ENCODE results near the gene GRAMD1B. TPM values are rescaled to one million over a fixed set of nuclear protein-coding genes. Genes with fewer than 3 reads are reported as not detected.
A peak's percentile ranks its signal among the peaks of the same experiment; 100 is the strongest.

GRAMD1B gene
- total and polyA plus RNA-seq, 5 donors from 2014 or later, result 1.7 to 10.8 (median 5.3) TPM

DNA sequence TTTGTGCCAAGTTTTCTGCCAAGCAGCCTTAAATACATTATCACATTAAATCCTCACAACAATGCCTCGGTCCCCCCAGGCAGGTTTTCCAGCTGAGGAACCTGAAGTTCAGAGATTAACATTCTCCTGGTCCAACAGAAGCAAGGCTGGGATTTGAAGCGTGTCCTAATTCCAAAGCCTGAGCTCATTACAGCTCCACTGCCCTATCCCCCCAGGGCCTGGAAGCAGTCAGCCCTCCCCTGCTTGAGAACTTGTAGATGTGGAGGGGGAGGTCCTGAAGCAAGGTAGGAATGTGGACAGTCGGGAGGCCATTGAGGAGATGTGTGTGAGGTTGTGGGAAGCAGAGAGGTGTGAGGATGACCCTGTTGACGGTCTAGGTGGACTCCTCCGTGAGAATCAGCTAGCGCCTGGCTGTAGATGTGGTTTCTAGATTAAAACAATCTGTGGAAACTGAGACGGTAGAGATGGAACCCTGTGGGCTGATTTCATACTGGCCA lies 8.1 kb downstream of the GRAMD1B start:
- peaks cover 6% of the 10 kb centered on the region for H3K36me3 Mint-ChIP-seq
- ATAC-seq (ENCODE audit: low read depth in 2 of 2) (no peak), DNase-seq (no peak)
- H3K9me3 Mint-ChIP-seq, result peaks cover 0 to 2% (median 0%) of the 10 kb centered on the region in 7 donors
- no peaks in the 10 kb centered on the region for H3K36me3 ChIP-seq (ENCODE audit: control insufficient read depth, insufficient read depth, low read length)
- peak overlapping the region in 1 of 4 donors; percentile 69 for H3K4me3 Mint-ChIP-seq
- H3K9me3 ChIP-seq (ENCODE audit: control insufficient read depth in 2 of 2, low read length in 2 of 2), result no peaks in the 10 kb centered on the region
- peaks cover 4 to 17% (median 9%) of the 10 kb centered on the region in 4 donors for H3K4me1 Mint-ChIP-seq
- H3K4me3 ChIP-seq (ENCODE audit: low read depth, low read length), result no peak overlapping the region
- no peaks in the 10 kb centered on the region for H3K4me1 ChIP-seq (ENCODE audit: control insufficient read depth, insufficient read depth, low read length, poor library complexity, severe bottlenecking)
- peak overlapping the region in 1 of 3 donors; percentile 12 for H3K27ac Mint-ChIP-seq
- no peaks in the 10 kb centered on the region for H3K27me3 Mint-ChIP-seq
- no peaks in the 10 kb centered on the region for H3K27me3 ChIP-seq (ENCODE audit: control insufficient read depth, insufficient read depth, low read length)
- no peak overlapping the region for H3K27ac ChIP-seq (ENCODE audit: insufficient read depth, low read length, poor library complexity, severe bottlenecking)

DNA sequence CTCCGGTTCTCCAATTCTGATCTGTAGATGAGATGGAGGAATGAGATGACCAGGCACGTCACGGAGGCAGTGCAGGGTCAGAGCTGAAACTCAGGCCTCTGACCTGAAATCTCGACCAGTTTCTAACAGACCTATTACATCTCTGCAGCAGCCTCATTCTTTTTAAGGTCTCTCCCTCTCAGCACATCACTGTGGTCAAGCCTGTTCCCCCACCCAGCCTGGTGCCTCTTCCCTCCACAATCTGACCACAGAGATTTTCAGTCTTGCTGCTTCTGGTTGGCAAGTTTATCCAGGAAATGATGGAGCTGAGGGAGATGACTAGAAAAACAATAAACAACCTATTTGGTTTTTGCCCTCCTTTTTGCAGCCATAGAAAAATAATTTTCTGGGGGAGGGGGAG lies 9.5 kb downstream of the GRAMD1B start:
- no peaks in the 10 kb centered on the region for H3K36me3 ChIP-seq (ENCODE audit: control insufficient read depth, insufficient read depth, low read length)
- H3K4me1 ChIP-seq (ENCODE audit: control insufficient read depth, insufficient read depth, low read length, poor library complexity, severe bottlenecking), result no peaks in the 10 kb centered on the region
- Mint-ChIP-seq H3K27me3 (no peaks in the 10 kb centered on the region), H3K4me3 (no peak overlapping the region), H3K9me3 (peaks cover 0 to 2% (median 0%) of the 10 kb centered on the region in 7 donors), H3K4me1 (peaks cover 4 to 12% (median 9%) of the 10 kb centered on the region in 4 donors), H3K27ac (no peak overlapping the region), H3K36me3 (peaks cover 6% of the 10 kb centered on the region)
- H3K27ac ChIP-seq (ENCODE audit: insufficient read depth, low read length, poor library complexity, severe bottlenecking), result no peak overlapping the region
- ATAC-seq (ENCODE audit: low read depth in 2 of 2) (no peak), DNase-seq (no peak)
- H3K9me3 ChIP-seq (ENCODE audit: control insufficient read depth in 2 of 2, low read length in 2 of 2), result no peaks in the 10 kb centered on the region
- no peaks in the 10 kb centered on the region for H3K27me3 ChIP-seq (ENCODE audit: control insufficient read depth, insufficient read depth, low read length)
- H3K4me3 ChIP-seq (ENCODE audit: low read depth, low read length), result no peak overlapping the region

DNA sequence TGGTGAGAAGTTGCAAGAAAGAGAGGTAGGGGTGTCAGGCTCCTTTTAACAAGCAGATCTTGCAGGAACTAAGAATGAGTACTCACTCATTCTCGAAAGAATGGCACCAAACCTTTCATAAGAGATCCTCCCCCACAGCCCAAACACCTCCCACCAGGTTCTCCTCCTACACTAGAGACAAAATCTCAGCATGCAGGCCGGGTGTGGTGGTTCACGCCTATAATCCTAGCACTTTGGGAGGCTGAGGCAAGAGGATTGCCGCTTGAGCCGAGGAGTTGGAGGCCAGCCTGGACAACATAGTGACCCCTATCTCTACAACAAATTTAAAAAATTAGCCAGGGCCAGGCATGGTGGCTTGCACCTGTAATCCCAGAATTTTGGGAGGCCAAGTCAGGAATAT lies 11.1 kb downstream of the GRAMD1B start:
- DNase-seq (no peak), ATAC-seq (ENCODE audit: low read depth in 2 of 2) (no peak)
- H3K4me1 ChIP-seq (ENCODE audit: control insufficient read depth, insufficient read depth, low read length, poor library complexity, severe bottlenecking), result no peaks in the 10 kb centered on the region
- Mint-ChIP-seq H3K27me3 (no peaks in the 10 kb centered on the region), H3K4me3 (no peak overlapping the region), H3K4me1 (peaks cover 4 to 12% (median 9%) of the 10 kb centered on the region in 4 donors), H3K9me3 (peaks cover 0 to 2% (median 0%) of the 10 kb centered on the region in 7 donors), H3K36me3 (peaks cover 4% of the 10 kb centered on the region), H3K27ac (no peak overlapping the region)
- H3K27me3 ChIP-seq (ENCODE audit: control insufficient read depth, insufficient read depth, low read length), result no peaks in the 10 kb centered on the region
- no peaks in the 10 kb centered on the region for H3K36me3 ChIP-seq (ENCODE audit: control insufficient read depth, insufficient read depth, low read length)
- H3K27ac ChIP-seq (ENCODE audit: insufficient read depth, low read length, poor library complexity, severe bottlenecking), result no peak overlapping the region
- H3K9me3 ChIP-seq (ENCODE audit: control insufficient read depth in 2 of 2, low read length in 2 of 2), result no peaks in the 10 kb centered on the region
- H3K4me3 ChIP-seq (ENCODE audit: low read depth, low read length), result no peak overlapping the region

DNA sequence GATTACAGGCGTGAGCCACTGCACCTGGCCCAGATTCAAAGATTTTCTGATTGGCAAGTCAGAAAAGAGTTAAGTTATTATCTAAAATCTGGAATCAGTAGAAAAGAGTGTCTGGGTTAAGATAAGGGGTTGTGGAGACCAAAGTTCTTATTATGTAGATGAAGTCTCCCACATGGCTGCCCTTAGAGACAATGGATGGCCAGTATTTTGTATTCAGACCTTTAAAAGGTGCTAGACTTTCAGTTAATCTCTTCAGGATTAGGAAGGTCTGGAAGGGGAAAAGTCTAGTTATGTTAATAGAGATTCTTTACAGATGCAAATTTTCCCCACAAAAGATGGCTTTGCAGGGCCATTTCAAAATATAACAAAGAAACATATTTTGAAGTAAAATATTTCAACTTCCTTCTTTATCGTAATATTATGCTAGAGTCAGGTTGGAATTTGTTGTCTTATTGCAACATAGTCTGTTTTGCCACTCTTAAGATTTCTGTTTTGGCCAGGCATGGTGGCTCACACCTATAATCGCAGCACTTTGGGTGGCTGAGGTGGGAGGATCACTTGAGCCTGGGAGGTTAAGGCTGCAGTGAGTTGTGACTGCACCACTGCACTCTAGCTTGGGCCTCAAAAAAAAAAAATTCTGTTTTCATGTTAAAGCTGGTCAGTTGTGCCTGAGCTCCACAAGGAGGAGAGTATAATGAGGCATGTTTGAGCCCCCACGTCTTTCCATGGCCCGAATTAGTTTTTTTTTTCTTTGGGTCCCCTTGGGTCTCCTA lies 14.0 kb downstream of the GRAMD1B start:
- no peaks in the 10 kb centered on the region for H3K27me3 ChIP-seq (ENCODE audit: control insufficient read depth, insufficient read depth, low read length)
- H3K27ac ChIP-seq (ENCODE audit: insufficient read depth, low read length, poor library complexity, severe bottlenecking), result no peak overlapping the region
- no peaks in the 10 kb centered on the region for H3K9me3 ChIP-seq (ENCODE audit: control insufficient read depth in 2 of 2, low read length in 2 of 2)
- Mint-ChIP-seq H3K4me1 (peaks cover 0 to 11% (median under 1%) of the 10 kb centered on the region in 4 donors), H3K27me3 (no peaks in the 10 kb centered on the region), H3K9me3 (peaks cover 0 to 1% (median 0%) of the 10 kb centered on the region in 7 donors), H3K4me3 (no peak overlapping the region), H3K27ac (peak overlapping the region in 1 of 3 donors; percentile 20), H3K36me3 (no peaks in the 10 kb centered on the region)
- no peaks in the 10 kb centered on the region for H3K4me1 ChIP-seq (ENCODE audit: control insufficient read depth, insufficient read depth, low read length, poor library complexity, severe bottlenecking)
- H3K4me3 ChIP-seq (ENCODE audit: low read depth, low read length), result no peak overlapping the region
- H3K36me3 ChIP-seq (ENCODE audit: control insufficient read depth, insufficient read depth, low read length), result no peaks in the 10 kb centered on the region
- ATAC-seq (ENCODE audit: low read depth in 2 of 2) (no peak), DNase-seq (no peak)

DNA sequence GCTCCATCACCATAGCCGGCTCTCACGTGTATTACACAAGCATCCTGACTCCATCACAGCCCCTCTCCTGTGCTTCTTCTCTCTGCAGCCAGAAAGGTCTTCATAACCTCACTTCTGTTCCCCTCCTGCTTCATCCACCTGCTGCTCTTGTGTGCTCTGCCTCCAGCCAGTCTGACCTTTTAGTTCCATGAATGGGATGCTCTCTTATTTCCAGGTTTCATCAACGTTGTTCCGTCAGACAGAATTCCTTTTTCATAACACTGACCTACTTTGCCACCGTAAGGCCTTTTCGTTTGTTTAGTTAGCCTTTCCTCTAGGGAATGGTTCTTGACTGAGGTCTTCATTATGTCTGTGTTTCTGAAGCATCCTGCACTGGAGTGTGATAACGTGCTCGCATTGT lies 18.8 kb downstream of the GRAMD1B start:
- ATAC-seq (ENCODE audit: low read depth in 2 of 2), result no peak

DNA sequence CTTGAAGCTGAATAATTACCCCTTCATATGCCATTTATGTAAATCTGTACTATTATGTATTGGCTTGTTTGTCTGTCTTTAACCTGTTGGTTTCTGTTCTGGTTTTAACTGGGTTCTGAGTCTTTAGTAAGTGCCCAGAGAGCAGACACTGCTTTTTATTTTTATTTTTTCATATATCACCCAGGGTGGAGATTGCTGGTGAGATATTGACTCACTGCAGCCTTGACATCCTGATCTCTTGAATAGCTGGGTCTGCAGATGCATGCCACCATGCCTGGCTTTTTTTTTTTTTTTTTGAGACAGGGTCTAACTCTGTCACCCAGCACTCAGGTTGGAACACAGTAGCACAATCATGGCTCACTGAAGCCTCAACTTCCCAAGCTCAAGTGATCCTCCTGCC lies 19.4 kb downstream of the GRAMD1B start:
- no peaks in the 10 kb centered on the region for H3K27me3 ChIP-seq (ENCODE audit: control insufficient read depth, insufficient read depth, low read length)
- H3K4me3 ChIP-seq (ENCODE audit: low read depth, low read length), result no peak overlapping the region
- Mint-ChIP-seq H3K4me3 (no peak overlapping the region), H3K9me3 (peaks cover 0 to 1% (median 0%) of the 10 kb centered on the region in 7 donors), H3K4me1 (peaks cover 7 to 24% (median 11%) of the 10 kb centered on the region in 4 donors), H3K36me3 (no peaks in the 10 kb centered on the region), H3K27ac (no peak overlapping the region), H3K27me3 (no peaks in the 10 kb centered on the region)
- ATAC-seq (ENCODE audit: low read depth in 2 of 2) (peak in 1 of 2 donors; percentile 14), DNase-seq (peak in 1 of 3 donors; percentile 14)
- H3K4me1 ChIP-seq (ENCODE audit: control insufficient read depth, insufficient read depth, low read length, poor library complexity, severe bottlenecking), result peaks cover 8% of the 10 kb centered on the region
- H3K9me3 ChIP-seq (ENCODE audit: control insufficient read depth in 2 of 2, low read length in 2 of 2), result no peaks in the 10 kb centered on the region
- no peak overlapping the region for H3K27ac ChIP-seq (ENCODE audit: insufficient read depth, low read length, poor library complexity, severe bottlenecking)
- no peaks in the 10 kb centered on the region for H3K36me3 ChIP-seq (ENCODE audit: control insufficient read depth, insufficient read depth, low read length)

More for the DNA sequence above, 18.8 kb downstream of the GRAMD1B start:
- H3K27ac Mint-ChIP-seq, result no peak overlapping the region
- no peaks in the 10 kb centered on the region for H3K36me3 Mint-ChIP-seq
- peaks cover 0 to 1% (median 0%) of the 10 kb centered on the region in 7 donors for H3K9me3 Mint-ChIP-seq
- H3K4me3 Mint-ChIP-seq, result no peak overlapping the region
- DNase-seq, result no peak
- H3K27ac ChIP-seq (ENCODE audit: insufficient read depth, low read length, poor library complexity, severe bottlenecking), result no peak overlapping the region
- H3K4me1 ChIP-seq (ENCODE audit: control insufficient read depth, insufficient read depth, low read length, poor library complexity, severe bottlenecking), result peaks cover 2% of the 10 kb centered on the region
- no peaks in the 10 kb centered on the region for H3K27me3 Mint-ChIP-seq
- H3K27me3 ChIP-seq (ENCODE audit: control insufficient read depth, insufficient read depth, low read length), result no peaks in the 10 kb centered on the region
- H3K4me1 Mint-ChIP-seq, result peaks cover 1 to 18% (median 6%) of the 10 kb centered on the region in 4 donors
- H3K9me3 ChIP-seq (ENCODE audit: control insufficient read depth in 2 of 2, low read length in 2 of 2), result no peaks in the 10 kb centered on the region
- no peak overlapping the region for H3K4me3 ChIP-seq (ENCODE audit: low read depth, low read length)
- no peaks in the 10 kb centered on the region for H3K36me3 ChIP-seq (ENCODE audit: control insufficient read depth, insufficient read depth, low read length)

DNA sequence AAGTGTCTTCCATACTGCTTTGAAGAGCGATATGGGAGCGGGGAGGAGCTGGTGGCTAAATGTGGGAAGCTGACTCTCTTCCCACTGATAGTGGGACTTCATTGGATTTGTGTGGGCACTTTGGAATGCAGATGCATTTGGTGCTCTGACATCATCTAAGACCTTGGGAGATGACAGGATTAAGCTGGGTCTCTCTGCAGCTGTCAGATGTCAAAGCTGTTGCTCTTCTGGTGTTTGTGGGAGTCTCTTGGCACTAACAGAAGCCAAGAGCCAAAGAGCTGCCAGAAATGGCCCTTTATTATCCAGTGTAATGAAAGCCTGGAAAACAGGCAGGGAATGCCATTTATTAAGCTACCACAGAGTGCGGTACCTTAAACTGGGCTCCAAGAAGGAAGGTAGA lies 20.6 kb downstream of the GRAMD1B start:
- Histone ChIP-seq H3K27ac (ENCODE audit: insufficient read depth, low read length, poor library complexity, severe bottlenecking) (no peak overlapping the region), H3K4me1 (ENCODE audit: control insufficient read depth, insufficient read depth, low read length, poor library complexity, severe bottlenecking) (peaks cover 13% of the 10 kb centered on the region), H3K9me3 (ENCODE audit: control insufficient read depth in 2 of 2, low read length in 2 of 2) (no peaks in the 10 kb centered on the region), H3K27me3 (ENCODE audit: control insufficient read depth, insufficient read depth, low read length) (no peaks in the 10 kb centered on the region), H3K4me3 (ENCODE audit: low read depth, low read length) (no peak overlapping the region), H3K36me3 (ENCODE audit: control insufficient read depth, insufficient read depth, low read length) (no peaks in the 10 kb centered on the region)
- DNase-seq, result no peak
- H3K27ac Mint-ChIP-seq, result peak overlapping the region in 2 of 3 donors; percentile 41 to 52
- ATAC-seq (ENCODE audit: low read depth in 2 of 2), result no peak
- H3K36me3 Mint-ChIP-seq, result no peaks in the 10 kb centered on the region
- peaks cover 8 to 34% (median 15%) of the 10 kb centered on the region in 4 donors for H3K4me1 Mint-ChIP-seq
- H3K4me3 Mint-ChIP-seq, result peak overlapping the region in 2 of 4 donors; percentile 20 to 38
- no peaks in the 10 kb centered on the region for H3K27me3 Mint-ChIP-seq
- peaks cover 0 to 1% (median 0%) of the 10 kb centered on the region in 7 donors for H3K9me3 Mint-ChIP-seq
